ENCODE data around the gene IFITM1. TPM values are rescaled to one million over a fixed set of nuclear protein-coding genes. Genes with fewer than 3 reads are reported as not detected.

IFITM1 gene
- total and polyA plus RNA-seq, 10 donors, result 314 to 670 (median 496) TPM

DNA sequence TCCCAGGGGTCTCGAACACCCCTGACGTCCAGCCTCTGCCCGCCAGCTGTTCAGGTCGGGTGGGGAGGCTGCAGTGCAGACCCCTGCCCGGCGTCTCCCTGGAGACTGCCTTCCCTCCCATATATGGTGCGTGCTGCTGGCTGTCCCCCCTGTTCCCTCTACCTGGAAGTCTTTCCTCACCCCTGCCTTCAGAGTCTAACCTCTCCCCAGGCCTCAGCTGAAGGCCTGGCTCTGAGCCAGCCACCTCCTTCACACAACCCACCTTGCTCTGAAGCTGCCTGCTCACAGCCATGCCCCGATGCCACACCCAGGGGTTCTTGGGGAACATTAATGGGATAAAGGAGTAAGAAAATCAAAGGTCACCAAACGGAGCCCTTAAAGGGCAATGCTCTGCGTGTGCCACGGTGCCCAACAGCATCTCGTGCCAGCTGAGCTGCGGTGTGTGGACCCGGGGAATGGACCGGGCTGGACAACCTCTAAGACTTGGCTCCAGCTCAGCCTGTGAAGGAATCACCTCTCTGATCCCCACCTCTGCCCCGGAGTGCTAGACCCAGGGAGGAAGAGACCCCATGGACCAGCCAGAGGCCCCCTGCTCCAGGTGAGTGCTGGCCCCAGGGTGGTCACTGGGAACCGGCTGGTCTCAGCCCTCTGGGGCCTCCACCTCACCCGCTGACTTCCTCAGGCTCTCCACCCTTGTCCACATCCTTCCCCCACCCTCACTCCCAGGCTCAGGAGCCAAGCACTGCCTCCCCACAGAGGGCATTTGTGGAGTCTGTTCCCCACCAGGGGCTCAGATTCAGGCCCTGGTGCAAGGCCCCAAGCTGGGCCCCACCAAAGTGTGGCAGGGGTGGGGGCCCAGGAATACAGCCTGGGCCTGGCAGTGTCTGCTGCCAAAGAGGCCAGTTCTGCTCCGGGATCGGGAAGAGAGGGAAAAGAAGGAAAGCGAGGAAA is 35.6 kb upstream of the IFITM1 start, which contains the start of gene NLRP6:
NLRP6 (plus strand) TSS at position 407 of the 951 bp plus-strand sequence; CDS start at position 570, 163 bp downstream.
- H3K27me3 ChIP-seq (replicated peaks in 1 of 7), result peaks cover 0 to 53% (median 48%) of the 10 kb centered on the region in 7 donors
- TF ChIP-seq, protein P1, sequence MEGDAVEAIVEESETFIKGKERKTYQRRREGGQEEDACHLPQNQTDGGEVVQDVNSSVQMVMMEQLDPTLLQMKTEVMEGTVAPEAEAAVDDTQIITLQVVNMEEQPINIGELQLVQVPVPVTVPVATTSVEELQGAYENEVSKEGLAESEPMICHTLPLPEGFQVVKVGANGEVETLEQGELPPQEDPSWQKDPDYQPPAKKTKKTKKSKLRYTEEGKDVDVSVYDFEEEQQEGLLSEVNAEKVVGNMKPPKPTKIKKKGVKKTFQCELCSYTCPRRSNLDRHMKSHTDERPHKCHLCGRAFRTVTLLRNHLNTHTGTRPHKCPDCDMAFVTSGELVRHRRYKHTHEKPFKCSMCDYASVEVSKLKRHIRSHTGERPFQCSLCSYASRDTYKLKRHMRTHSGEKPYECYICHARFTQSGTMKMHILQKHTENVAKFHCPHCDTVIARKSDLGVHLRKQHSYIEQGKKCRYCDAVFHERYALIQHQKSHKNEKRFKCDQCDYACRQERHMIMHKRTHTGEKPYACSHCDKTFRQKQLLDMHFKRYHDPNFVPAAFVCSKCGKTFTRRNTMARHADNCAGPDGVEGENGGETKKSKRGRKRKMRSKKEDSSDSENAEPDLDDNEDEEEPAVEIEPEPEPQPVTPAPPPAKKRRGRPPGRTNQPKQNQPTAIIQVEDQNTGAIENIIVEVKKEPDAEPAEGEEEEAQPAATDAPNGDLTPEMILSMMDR (IDR thresholded peaks at IDR 0.05 in 8 of 11, conservative IDR thresholded peaks at IDR 0.05 in 3 of 11), result no peak
- peak in 1 of 3 donors; percentile 60 for TF ChIP-seq POLR2AphosphoS5 (IDR thresholded peaks at IDR 0.05)

DNA sequence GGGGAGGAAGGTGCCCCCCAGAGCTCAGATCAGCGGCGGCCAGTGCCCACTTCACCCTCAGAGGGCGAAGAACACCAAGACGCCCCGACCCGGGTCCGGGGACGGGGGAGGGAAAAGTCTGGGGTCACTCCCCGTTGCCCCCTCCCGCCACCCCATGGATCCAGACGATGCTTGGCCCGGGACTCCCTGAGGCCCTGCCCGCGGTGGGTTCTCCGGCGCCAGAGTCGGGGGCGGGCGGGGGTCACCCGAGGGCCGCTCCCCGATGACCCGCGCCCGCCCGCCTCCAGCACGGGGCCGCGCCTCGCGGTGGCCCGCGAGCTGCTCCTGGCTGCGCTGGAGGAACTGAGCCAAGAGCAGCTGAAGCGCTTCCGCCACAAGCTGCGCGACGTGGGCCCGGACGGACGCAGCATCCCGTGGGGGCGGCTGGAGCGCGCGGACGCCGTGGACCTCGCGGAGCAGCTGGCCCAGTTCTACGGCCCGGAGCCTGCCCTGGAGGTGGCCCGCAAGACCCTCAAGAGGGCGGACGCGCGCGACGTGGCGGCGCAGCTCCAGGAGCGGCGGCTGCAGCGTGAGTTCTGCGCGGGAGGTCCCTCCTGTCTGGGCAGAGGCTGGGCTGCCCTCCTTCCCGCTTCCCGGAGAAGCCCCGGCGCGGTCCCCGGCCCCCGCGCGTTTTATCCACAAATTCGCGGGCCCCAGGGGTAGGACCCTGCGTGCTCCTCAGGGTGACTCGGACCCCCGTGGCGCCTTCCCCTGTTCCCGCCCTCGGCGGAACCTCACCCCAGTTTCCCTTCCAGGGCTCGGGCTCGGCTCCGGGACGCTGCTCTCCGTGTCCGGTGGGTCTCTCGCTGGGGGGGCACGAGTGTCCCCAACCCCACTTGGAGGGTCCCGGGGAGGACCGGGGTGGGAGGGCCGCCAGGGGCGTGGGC is 34.5 kb upstream of the IFITM1 start:
- Histone ChIP-seq H3K27ac (peak overlapping the region in 7 of 8 donors; percentile 26 to 89 (median 63)), H3K27me3 (replicated peaks in 1 of 7) (peaks cover 0 to 64% (median 48%) of the 10 kb centered on the region in 7 donors), H3K4me3 (peak overlapping the region; percentile 35 to 77 (median 48)), H3K9me3 (peaks cover 0 to 6% (median 0%) of the 10 kb centered on the region in 8 donors), H3K4me1 (peaks cover 26 to 82% (median 47%) of the 10 kb centered on the region in 6 donors), H3K36me3 (peaks cover 0 to 23% (median 0%) of the 10 kb centered on the region in 6 donors)
- TF ChIP-seq POLR2A (IDR thresholded peaks at IDR 0.05), result peak in 1 of 3 donors; percentile 60
- TF ChIP-seq, protein P1 (IDR thresholded peaks at IDR 0.05 in 8 of 11, conservative IDR thresholded peaks at IDR 0.05 in 3 of 11), result no peak
- TF ChIP-seq POLR2AphosphoS5 (IDR thresholded peaks at IDR 0.05), result peak; percentile 69 to 92 (median 89)
- intact Hi-C loops (cut with DNase I; ENCODE audit: low total_unique reads), result no loop called here
- DNase-seq, result peak; percentile 91
- WGBS, 5 donors, result 12 to 27% (median 20%) methylated on average over 42 to 97 of the region's 97 CpGs

More for the DNA sequence above, 35.6 kb upstream of the IFITM1 start, which contains the start of gene NLRP6:
- Histone ChIP-seq H3K9me3 (peaks cover 0 to 6% (median 0%) of the 10 kb centered on the region in 8 donors), H3K27ac (peak within 1 kb of the TSS in 6 of 8 donors; percentile 26 to 89 (median 72)), H3K36me3 (peaks cover 0 to 14% (median 0%) of the 10 kb centered on the region in 6 donors), H3K4me1 (peaks cover 26 to 72% (median 47%) of the 10 kb centered on the region in 6 donors), H3K4me3 (peak within 1 kb of the TSS; percentile 35 to 77 (median 48))
- intact Hi-C loops (cut with DNase I; ENCODE audit: low total_unique reads), result no loop called here
- DNase-seq, result peak; percentile 75
- WGBS, 5 donors, result 81 to 86% (median 84%) methylated on average over 21 of the region's 21 CpGs

DNA sequence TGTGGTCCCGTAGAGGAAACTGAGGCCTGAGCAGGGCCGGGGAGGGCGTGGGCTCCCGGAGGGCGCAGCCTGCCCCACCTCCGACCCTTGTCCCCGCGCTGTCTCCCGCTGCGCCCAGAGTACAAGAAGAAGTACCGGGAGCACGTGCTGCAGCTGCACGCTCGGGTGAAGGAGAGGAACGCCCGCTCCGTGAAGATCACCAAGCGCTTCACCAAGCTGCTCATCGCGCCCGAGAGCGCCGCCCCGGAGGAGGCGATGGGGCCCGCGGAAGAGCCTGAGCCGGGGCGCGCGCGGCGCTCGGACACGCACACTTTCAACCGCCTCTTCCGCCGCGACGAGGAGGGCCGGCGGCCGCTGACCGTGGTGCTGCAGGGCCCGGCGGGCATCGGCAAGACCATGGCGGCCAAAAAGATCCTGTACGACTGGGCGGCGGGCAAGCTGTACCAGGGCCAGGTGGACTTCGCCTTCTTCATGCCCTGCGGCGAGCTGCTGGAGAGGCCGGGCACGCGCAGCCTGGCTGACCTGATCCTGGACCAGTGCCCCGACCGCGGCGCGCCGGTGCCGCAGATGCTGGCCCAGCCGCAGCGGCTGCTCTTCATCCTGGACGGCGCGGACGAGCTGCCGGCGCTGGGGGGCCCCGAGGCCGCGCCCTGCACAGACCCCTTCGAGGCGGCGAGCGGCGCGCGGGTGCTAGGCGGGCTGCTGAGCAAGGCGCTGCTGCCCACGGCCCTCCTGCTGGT is 33.7 kb upstream of the IFITM1 start:
- 3 to 11% (median 6%) methylated on average over 20 to 85 of the region's 85 CpGs for whole genome bisulfite sequencing, 5 donors
- H3K4me1 ChIP-seq, result peaks cover 26 to 82% (median 47%) of the 10 kb centered on the region in 6 donors
- peaks cover 0 to 6% (median 0%) of the 10 kb centered on the region in 8 donors for H3K9me3 ChIP-seq
- peak overlapping the region in 7 of 8 donors; percentile 26 to 89 (median 63) for H3K27ac ChIP-seq
- intact Hi-C loops (cut with DNase I; ENCODE audit: low total_unique reads), result no loop called here
- H3K36me3 ChIP-seq, result peaks cover 0 to 32% (median 0%) of the 10 kb centered on the region in 6 donors
- H3K4me3 ChIP-seq, result peak overlapping the region; percentile 35 to 77 (median 48)
- TF ChIP-seq POLR2A (IDR thresholded peaks at IDR 0.05), result no peak
- peak; percentile 21 to 74 (median 68) for TF ChIP-seq POLR2AphosphoS5 (IDR thresholded peaks at IDR 0.05)
- peak; percentile 92 for DNase-seq
- H3K27me3 ChIP-seq (replicated peaks in 1 of 7), result peaks cover 0 to 72% (median 48%) of the 10 kb centered on the region in 7 donors
